ENCODE data around the gene SRSF10. TPM values are rescaled to one million over a fixed set of nuclear protein-coding genes. Genes with fewer than 3 reads are reported as not detected.
A peak's percentile ranks its signal among the peaks of the same experiment; 100 is the strongest.

The SRSF10 gene
- total and polyA plus RNA-seq, 9 of the 15 experiments (the other 6 are each of a cell fraction or from before 2014, with no cell fraction given) = 154 to 264 (median 205) TPM

- TF ChIP-seq FOXP4 (CRISPR knock-in tag; IDR thresholded peaks at IDR 0.05; ENCODE audit: borderline replicate concordance) (no peak; the same call in none of the 2 replicates), YY1 (IDR thresholded peaks at IDR 0.05; ENCODE audit: borderline replicate concordance in 1 of 3, control insufficient read depth in 1 of 3, extremely low read depth in 1 of 3, insufficient read depth in 3 of 3, insufficient read length in 1 of 3, insufficient replicate concordance in 2 of 3, low read depth in 1 of 3, low read length in 2 of 3) (peak; percentile 86 to 98 (median 95)), RBM25 (IDR thresholded peaks at IDR 0.05; ENCODE audit: low read depth, low read length, severe bottlenecking) (peak; percentile 90), ZFPM2 (CRISPR knock-in tag; IDR thresholded peaks at IDR 0.05) (no peak), PTBP1 (IDR thresholded peaks at IDR 0.05; ENCODE audit: low read depth, low read length) (no peak), LARP7 (IDR thresholded peaks at IDR 0.05) (no peak), HBP1 (CRISPR knock-in tag; IDR thresholded peaks at IDR 0.05) (0 out of 2 replicates have a peak, but pooled peaks have one; percentile 52), NFXL1 (CRISPR knock-in tag; IDR thresholded peaks at IDR 0.05) (no peak), ARID4B (CRISPR knock-in tag; IDR thresholded peaks at IDR 0.05) (peak; percentile 47; the same call in 1 of the 2 replicates), CUX1 (CRISPR knock-in tag; IDR thresholded peaks at IDR 0.05) (no peak), ZFP36 (IDR thresholded peaks at IDR 0.05; ENCODE audit: low read depth, low read length, partially characterized antibody) (peak; percentile 44), ZNF212 (CRISPR knock-in tag; IDR thresholded peaks at IDR 0.05) (0 out of 2 replicates have a peak, but pooled peaks have one; percentile 30)
Observed at GRCh38 chr1:23959461-23960290, 20.5 kb downstream of the SRSF10 start, which contains the start of gene PNRC2 (continued).

Measured in K562 (cell line).